HG02870 (cell line): Measurements from ENCODE around the gene KRTAP2-4.
"Not testable (repeated sequence)": the region's sequence is repeated elsewhere in the genome, so short reads cannot be mapped to it uniquely, and the experiment has no call there.

Source experiments
- ATAC-seq: cut with Tn5 transposase; IDR thresholded peaks from one replicate; pipeline ENCODE4 v1.9.1; 2021; ENCODE audit warnings: mild to moderate bottlenecking, moderate library complexity; ENCODE audit not compliant: unreplicated experiment

The KRTAP2-4 gene

DNA sequence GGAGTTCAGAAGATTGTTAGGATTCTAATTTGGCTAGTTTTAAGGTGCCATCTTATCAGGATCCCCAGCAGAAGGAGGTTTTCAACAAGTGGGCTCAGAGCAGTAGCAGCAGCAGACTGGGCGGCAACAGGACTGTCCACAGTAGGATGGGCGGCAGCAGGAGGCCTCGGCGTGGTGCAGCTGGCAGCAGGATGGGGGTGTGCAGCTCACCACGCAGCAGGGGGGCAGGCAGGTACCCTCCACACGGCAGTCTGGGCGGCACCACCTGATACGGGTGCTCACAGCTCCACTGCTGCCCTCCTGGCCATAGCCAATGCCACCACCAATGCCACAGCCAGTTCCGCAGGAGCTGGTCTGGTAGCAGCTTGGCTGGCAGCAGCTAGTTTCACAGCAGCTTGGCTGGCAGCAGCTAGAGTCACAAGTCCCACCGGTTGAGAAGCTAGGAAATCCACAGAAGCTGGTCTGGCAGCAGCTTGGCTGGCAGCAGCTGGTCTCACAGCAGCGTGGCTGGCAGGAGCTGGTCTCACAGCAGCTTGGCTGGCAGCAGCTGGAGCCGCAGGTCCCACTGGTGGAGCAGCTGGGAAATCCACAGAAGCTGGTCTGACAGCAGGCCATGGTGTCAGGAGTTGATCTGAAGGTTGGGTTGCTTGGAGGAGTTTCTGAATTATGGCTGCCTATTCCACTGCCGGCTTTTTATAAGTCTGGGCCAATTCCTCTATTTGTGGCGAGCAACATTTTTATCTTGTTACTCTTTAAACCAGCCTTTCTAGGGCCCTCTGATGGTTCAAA, 24.7 kb downstream of the KRTAP2-4 start, which contains the start of gene KRTAP1-1:
TSS of gene KRTAP1-1 (minus strand) at position 668 of the 789 bp plus-strand sequence. CDS start at position 615, 53 bp downstream.
- not testable (repeated sequence) for ATAC-seq

DNA sequence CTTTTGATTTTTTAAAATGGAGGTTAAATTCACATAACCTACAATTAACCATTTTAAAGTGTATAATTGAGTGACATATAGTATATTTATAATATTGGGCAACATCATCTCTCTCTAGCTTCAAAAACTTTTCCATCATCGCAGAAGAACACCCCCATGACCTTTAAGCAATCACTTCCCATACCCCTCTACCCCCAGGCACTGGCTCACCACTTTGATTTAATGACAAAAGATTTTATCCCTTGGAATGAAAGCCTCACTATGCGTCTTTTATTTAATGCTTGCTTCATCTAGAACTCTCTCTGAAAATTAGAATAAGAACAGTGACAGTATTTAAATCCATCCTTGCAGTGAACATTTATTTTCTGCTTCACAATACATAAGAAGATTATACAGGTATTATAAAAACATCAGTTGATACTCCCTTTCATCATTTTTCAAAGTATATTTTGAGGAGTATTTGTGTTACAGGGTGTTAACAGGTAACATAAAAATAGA, 27.8 kb downstream of the KRTAP2-4 start:
- no peak for ATAC-seq

DNA sequence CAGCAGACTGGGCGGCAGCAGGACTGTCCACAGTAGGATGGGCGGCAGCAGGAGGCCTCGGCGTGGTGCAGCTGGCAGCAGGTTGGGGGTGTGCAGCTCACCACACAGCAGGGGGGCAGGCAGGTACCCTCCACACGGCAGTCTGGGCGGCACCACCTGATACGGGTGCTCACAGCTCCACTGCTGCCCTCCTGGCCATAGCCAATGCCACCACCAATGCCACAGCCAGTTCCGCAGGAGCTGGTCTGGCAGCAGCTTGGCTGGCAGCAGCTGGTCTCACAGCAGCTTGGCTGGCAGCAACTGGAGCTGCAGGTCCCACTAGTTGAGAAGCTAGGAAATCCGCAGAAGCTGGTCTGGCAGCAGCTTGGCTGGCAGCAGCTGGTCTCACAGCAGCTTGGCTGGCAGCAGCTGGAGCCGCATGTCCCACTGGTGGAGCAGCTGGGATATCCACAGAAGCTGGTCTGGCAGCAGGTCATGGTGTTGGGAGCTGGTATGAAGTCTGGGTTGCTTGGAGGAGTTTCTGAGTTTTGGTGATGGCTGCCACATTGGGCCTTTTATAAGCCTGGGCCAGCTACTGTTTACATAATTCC, 31.2 kb downstream of the KRTAP2-4 start, which contains the start of gene KRTAP1-3:
TSS of gene KRTAP1-3 (minus strand) at position 529 of the 590 bp plus-strand sequence. CDS start at position 476, 53 bp downstream.
- ATAC-seq = not testable (repeated sequence)

DNA sequence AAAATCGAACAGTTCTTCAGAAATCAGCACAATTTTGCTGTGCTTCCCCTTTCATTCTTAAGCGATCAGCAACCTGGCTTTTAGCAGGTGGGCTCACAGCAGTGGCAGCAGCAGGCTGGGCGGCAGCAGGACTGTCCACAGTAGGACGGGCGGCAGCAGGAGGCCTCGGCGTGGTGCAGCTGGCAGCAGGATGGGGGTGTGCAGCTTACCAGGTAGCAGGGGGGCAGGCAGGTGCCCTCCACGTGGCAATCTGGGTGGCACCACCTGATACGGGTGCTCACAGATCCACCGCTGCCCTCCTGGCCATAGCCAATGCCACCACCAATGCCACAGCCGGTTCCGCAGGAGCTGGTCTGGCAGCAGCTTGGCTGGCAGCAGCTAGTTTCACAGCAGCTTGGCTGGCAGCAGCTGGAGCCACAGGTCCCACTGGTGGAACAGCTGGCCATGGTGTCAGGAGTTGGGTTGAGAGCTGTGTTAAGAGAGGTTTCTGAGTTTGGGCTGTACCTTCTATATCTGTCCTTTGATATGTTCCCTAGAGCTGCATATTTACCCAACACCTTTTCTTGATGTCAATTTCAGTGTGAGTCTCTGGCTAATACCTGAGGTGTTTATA, 35.9 kb downstream of the KRTAP2-4 start, which contains the start of gene KRTAP1-4:
TSS of gene KRTAP1-4 (minus strand) at position 563 of the 613 bp plus-strand sequence. CDS start at position 446, 117 bp downstream.
- no peak for ATAC-seq

DNA sequence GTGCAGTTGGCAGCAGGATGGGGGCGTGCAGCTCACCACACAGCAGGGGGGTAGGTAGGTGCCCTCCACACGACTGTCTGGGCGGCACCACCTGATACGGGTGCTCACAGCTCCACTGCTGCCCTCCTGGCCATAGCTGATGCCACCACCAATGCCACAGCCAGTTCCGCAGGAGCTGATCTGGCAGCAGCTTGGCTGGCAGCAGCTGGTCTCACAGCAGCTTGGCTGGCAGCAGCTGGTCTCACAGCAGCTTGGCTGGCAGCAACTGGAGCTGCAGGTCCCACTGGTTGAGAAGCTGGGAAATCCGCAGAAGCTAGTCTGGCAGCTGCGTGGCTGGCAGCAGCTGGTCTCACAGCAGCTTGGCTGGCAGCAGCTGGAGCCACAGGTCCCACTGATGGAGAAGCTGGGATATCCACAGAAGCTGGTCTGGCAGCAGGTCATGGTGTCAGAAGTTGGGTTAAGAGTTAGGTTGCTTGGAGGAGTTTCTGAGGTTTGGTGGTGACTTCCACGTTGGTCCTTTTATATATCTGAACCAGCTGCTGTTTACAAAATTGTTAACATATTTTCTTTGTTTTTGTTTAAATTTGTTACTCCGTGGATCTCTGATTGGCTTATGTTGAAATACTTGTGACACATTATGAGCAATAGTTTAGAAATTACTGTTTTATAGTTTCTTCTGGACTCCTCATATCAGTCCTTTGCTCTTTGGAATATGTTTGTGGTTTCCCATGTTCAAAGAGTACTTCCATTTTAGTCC, 38.8 kb downstream of the KRTAP2-4 start, which contains the start of gene KRTAP1-5:
TSS of gene KRTAP1-5 (minus strand) at position 494 of the 757 bp plus-strand sequence. CDS start at position 441, 53 bp downstream.
- no peak for ATAC-seq

DNA sequence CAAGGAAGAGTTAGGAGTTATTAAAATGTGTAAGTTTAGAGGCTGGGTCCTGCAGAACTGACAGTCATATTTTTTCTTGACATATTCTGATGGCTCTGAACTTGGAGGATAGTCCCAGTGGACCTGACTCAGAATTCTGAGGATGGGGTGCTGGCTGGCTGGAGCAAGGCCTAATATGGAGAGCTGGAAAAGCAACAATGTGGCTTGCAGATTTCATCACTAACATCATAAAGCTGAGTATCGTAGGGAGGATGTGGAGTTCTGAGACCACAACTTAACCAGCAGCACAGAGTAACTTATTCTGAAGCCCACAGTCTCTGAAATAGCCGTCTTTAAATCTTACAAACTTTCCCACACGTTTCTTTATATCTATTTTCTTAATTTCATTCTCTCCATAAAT, 41.0 kb downstream of the KRTAP2-4 start:
- no peak for ATAC-seq

DNA sequence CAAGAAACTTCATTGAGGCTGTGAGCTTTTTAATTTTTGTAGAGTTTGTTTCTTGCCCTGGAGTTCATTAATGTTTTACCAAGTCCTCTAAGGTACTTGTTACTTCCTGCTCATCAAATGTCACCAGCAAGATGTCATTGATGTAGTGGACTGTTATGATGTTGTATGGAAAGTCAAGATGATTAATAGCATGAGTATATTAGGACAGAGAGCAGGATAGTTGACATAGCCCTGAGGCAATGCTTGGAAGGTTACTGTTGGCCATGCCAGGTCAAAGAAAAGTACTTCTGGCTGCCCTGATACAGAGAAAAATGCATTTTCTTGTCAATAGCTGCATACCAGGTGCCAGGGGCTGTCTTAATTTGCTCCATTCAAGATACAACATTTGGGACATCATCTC, 45.3 kb downstream of the KRTAP2-4 start:
- no peak for ATAC-seq

DNA sequence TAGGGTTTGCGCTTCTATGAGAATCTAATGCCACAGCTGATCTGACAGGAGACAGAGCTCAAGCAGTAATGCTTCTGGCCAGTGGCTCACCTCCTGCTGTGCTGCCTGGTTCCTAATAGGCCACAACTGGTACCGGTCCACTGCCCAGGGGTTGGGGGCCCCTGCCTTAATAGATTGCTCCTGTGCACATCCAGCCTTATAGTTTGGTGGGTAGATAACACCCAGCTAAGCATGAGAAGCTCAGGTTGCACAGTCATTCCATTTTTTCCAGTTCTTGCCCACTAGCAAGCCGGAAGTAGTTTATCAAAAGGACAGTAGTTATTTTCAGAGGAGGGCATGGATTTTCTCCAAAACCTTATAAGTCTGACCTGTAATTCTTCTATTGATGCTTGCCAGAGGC, 46.3 kb downstream of the KRTAP2-4 start:
- no peak for ATAC-seq

DNA sequence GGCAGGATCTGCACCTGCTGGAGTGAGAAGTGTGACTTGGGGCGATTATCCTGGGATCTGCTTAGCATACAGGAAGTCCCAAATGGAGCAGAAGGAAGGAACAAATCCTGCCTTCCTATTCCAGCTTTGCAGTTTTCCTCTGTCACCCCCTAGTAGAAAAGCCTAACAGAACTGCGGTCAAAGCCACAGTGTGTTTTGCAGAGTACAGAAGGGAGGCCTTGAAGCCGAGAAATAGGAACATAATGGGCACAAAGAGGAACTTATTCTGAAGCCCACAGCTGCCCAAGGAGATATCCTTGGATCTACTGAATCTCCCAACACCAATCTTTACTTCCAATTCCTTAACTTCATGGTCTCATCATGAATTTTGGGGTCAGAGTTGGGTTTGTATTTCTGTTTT, 47.1 kb downstream of the KRTAP2-4 start:
- ATAC-seq = no peak

DNA sequence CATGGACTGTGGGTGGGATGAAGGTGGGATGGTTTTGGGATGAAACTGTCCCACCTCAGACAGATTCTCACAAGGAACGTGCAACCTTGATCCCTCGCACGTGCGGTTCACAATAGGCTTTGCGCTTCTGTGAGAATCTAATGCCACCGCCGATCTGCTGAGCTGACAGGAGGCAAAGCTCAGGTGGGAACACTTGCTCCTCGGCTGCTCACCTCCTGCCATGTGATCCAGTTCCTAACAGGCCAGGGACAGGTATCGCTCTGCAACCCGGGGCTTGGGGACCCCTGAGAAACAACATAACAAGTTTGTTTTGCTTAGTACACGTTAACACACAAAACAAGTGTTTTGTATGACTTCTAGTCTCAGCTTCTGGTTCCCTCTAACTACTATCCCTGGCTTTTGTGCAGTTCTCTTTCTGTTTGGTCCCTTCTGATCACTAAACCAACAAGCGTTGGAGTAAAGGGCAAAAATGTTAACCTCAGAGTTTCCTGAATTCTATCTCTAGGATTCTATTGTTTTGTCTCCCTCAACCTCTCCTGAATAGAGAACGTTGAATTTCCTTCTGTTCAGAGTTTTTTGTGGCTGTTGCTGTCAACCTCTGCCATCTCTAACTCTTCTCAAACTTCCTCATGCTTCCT, 49.0 kb downstream of the KRTAP2-4 start:
- ATAC-seq = no peak

DNA sequence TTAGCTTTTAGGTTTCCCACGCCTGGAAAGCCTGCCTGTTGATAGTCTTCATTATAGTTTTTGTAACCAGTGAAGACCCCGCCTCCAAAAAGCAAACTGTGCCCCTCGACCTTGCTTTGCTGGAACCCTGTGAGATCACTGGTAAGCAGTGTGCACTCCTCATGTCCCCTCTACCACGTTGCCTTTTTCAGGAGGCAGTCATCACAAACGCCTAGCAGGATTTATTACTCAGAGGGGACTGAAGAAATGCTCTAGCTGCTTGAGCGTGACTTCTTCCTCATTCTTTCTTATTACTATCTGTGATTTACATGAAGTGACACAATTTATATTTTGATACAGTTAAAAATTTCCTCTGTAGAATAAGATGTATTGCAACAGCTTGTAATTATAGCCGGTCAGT, 50.2 kb downstream of the KRTAP2-4 start:
- no peak for ATAC-seq
